Central memory CD4-positive, alpha-beta T cell (primary cell): ENCODE data around the gene EXOSC9.

ENCODE experiments used
- DNase-seq: peaks from one replicate; pipeline ENCODE4 v3.0.0; 2022

Gene EXOSC9

GRCh38 chr4:121789455-121789854 lies 11.7 kb upstream of the EXOSC9 start:
- DNase-seq, result no peak

GRCh38 chr4:121789960-121790829 lies 10.9 kb upstream of the EXOSC9 start:
- DNase-seq, result no peak

- no peak for DNase-seq
Measured at GRCh38 chr4:121790976-121791375, 10.1 kb upstream of the EXOSC9 start.

- no peak for DNase-seq
Measured at GRCh38 chr4:121791481-121791880, 9.6 kb upstream of the EXOSC9 start.

- DNase-seq, result no peak
Measured at GRCh38 chr4:121792966-121793365, 8.2 kb upstream of the EXOSC9 start.

- no peak for DNase-seq
Measured at GRCh38 chr4:121794505-121795188, 6.5 kb upstream of the EXOSC9 start.

GRCh38 chr4:121796283-121796682 lies 4.8 kb upstream of the EXOSC9 start:
- no peak for DNase-seq

GRCh38 chr4:121799208-121799823 lies 1.8 kb upstream of the EXOSC9 start:
- DNase-seq, result no peak

GRCh38 chr4:121799867-121800501 lies 1.1 kb upstream of the EXOSC9 start:
- DNase-seq, result no peak

GRCh38 chr4:121800638-121800960 lies 524 bp upstream of the EXOSC9 start:
- no peak for DNase-seq

- DNase-seq, result no peak
Measured at GRCh38 chr4:121801715-121802075, 572 bp downstream of the EXOSC9 start.

- DNase-seq, result no peak
Measured at GRCh38 chr4:121806411-121806810, 5.3 kb downstream of the EXOSC9 start.

- DNase-seq, result no peak
Measured at GRCh38 chr4:121811122-121811521, 10.0 kb downstream of the EXOSC9 start.

GRCh38 chr4:121814756-121815155 lies 13.6 kb downstream of the EXOSC9 start:
- no peak for DNase-seq

GRCh38 chr4:121817006-121817405 lies 15.9 kb downstream of the EXOSC9 start:
- no peak for DNase-seq

- DNase-seq, result no peak
Measured at GRCh38 chr4:121817701-121818100, 16.6 kb downstream of the EXOSC9 start.

GRCh38 chr4:121818215-121818614 lies 17.1 kb downstream of the EXOSC9 start:
- no peak for DNase-seq

GRCh38 chr4:121819216-121819965 lies 18.3 kb downstream of the EXOSC9 start:
- DNase-seq, result no peak

GRCh38 chr4:121822047-121822446 lies 20.9 kb downstream of the EXOSC9 start:
- no peak for DNase-seq

- peak; percentile 38 for DNase-seq
Measured at GRCh38 chr4:121822796-121823504, 21.8 kb downstream of the EXOSC9 start.

- DNase-seq, result peak; percentile 93
Measured at GRCh38 chr4:121823505-121824170, 22.5 kb downstream of the EXOSC9 start, which contains the start of gene CCNA2. CCNA2 (minus strand) TSS chr4:121823883; CDS start chr4:121823628, 255 bp downstream.
